Stimulated activated CD8-positive, alpha-beta memory T cell treated with anti-CD3 and anti-CD28 coated beads, Interleukin-4, amount 100 ng/mL, for 1 hour (primary cell): ENCODE data around the gene ZNF48.

Experiments used
- DNase-seq, 2 donors: peaks; one replicate each; pipeline ENCODE4 v3.0.0-alpha.2; 2020; ENCODE audit warnings: low read depth in 2 of 2, low spot score in 1 of 2

Gene ZNF48

GRCh38 chr16:30395155-30395991 lies at the start of gene ZNF48:
TSS of gene ZNF48 (plus strand) at chr16:30395420. CDS start at chr16:30395795, 375 bp downstream.
- DNase-seq = no peak

DNA sequence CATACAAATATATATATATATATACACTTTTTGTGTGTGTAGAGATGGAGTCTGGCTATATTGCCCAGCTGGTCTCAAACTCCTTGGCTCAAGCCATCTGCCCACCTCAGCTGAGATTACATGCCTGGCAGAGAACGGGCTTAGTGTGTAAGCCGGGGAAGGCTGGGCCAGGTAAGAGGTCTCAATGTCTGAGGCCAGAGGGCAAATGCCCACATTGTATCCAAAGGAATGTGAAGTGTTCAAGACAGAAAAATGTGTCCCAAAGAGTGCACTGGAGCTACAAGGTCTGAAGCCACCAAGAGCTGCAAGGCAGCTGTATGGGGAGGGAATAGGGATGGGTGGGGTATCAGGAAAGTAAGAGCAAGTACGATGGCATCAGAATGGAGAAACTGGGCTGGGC lies 48.9 kb upstream of the ZNF48 start:
- DNase-seq = no peak

DNA sequence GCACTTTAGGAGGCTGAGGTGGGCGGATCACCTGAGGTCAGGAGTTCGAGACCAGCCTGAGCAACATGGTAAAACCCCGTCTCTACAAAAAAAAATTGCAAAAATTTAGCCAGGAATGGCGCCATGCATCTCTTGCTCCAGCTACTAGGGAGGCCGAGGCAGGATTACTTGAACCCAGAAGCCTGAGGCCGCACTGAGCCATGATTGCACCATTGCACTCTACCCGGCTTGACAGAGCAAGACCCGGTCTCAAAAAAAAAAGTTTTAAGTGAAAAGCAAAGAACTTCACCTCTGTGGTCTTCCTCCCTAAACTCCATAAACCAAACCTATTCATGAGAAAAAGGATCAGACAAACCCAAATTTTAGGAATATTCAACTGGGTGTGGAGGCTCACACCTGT lies 47.1 kb upstream of the ZNF48 start:
- DNase-seq = no peak

DNA sequence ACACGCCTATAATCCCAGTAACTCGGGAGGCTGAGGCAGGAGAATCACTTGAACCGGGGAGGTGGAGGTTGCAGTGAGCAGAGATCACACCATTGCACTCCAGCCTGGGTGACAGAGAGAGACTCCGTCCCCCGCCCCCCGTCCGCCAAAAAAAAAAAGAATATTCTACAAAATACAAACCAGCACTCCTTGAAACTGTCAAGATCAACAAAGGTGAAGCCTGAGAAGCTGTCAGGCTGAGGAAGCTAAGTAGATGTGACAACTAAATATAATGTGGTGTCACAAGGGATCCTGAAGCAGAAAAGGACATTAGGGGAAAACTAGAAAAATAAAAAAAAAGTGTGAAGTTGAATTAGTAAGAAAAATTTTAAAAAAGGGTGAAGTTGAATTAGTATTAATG lies 46.3 kb upstream of the ZNF48 start:
- no peak for DNase-seq

DNA sequence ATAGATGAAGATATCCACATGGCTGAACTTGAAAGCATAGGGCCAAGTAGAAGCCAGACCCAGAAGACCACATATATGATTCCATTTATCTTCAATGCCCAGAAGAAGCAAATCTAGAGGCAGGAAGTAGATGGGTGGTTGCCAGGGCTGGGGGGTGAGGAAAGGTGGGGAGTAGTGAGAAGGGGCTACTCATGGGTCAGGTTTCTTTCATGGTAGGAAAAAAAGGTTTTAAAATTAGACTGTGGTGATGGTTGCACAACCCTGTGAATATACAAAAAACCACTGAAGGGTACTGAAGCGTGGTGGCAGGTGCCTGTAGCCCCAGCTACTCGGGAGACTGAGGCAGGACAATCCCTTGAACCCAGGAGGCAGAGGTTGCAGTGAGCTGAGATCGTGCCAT lies 45.5 kb upstream of the ZNF48 start:
- no peak for DNase-seq

DNA sequence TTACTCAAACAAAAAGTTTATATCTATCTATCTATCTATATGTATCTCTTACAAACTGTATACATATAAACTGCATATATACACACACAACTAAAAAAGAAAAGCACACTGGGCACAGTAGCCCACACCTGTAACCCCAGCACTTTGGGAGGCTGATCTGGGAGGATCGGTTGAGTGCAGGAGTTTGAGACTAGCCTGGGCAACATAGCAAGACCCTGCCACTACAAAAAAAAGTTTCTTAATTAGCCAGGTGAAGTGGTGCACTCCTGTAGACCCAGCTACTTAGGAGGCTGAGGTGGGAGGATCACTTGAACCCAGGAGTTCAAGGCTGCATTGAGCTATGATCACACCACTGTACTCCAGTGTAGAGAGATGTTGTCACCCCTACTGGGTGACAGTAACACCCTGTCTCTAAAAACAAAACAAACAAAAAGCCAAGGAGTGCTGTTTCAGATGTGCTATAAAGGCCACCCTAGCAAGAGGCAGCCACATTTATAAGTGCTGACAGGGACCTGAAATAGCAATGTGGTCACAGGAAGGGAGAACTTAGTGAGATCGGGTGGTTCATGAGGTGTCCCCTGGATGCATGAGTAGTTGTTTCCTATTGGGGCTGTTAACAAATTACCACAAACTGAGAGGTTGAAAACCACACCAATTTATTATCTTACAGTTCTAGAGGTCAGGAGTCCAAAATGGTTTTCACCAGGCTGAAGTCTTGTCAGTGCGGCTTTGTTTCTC lies 44.9 kb upstream of the ZNF48 start:
- no peak for DNase-seq

GRCh38 chr16:30351001-30351441 lies 44.2 kb upstream of the ZNF48 start:
- no peak for DNase-seq

GRCh38 chr16:30351586-30352419 lies 43.4 kb upstream of the ZNF48 start:
- no peak for DNase-seq

DNA sequence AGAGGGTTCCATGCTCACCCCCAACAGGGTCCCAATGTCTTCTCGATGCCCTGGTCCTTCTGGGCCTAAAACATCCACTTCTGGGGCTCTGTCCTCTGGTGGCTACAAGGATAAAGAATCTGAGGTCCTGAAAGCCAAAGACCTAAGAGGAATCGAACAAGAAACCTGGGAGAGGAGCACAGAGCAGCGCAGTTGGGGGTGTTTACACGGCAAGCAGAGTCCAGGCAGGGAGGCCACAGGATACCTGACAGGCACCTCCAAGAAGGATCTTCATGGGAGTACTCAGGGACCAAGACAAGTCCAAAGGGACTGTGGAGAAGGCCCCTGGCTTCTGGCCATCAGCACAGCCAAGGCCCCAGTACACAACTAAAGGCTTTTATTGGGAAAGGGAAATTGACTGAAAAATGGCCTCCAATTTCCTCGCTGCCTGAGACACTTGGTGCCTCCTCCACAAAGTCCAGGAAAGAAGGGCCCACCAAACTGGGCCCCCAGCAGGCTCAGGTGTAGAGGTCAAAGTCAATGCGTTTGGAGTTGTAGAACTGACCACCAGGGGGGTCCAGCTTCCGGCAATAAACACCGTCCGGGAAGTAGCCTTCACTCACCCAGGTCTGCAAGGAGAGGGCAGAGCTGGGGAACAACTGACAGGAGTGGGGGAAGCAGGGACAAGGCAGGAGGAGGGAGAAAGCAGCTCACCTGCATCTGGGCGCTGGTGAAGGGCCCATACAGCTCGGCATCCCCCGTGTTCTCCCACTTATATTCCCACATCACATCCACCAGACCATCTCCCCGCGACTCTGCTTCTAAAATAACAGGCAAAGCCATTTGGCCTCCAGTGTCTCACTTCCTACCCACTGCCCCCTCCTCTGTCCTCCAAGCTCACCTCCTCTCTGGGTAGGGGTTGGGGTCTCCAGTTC lies 42.5 kb upstream of the ZNF48 start:
- no peak for DNase-seq

DNA sequence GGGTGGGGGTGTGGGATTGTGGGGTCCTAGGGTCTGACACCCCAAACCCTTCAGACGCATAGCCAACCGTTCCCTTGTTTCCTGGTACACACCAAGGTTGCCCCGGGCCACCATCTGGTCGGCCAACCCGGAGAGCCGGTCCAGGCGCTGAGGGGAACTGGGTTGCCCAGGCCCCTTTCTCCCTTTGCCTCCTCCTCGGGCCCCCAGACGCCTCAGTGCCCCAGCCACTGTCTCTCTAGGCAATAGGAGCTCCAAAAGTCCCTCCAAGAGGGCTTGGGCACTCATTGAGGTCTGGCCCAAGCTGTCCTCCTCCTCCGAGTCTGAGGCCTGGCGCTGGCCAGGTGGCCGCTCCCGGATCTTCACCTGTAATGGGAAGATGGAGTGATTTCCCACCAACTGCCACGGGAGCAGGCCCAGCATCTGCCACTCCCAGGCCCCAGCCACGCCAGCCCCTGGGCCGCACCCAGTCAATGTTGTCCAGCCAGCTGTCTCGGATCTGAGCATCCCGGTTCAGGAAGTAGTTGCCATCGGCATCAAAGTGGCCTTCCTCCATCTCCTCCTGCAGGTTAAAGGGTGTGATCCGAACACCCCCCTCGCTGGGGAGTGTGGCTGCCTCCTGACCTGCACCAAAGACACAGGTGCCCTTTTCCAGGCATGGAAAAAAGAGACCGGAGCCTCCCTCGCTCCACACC lies 41.6 kb upstream of the ZNF48 start:
- DNase-seq = no peak

DNA sequence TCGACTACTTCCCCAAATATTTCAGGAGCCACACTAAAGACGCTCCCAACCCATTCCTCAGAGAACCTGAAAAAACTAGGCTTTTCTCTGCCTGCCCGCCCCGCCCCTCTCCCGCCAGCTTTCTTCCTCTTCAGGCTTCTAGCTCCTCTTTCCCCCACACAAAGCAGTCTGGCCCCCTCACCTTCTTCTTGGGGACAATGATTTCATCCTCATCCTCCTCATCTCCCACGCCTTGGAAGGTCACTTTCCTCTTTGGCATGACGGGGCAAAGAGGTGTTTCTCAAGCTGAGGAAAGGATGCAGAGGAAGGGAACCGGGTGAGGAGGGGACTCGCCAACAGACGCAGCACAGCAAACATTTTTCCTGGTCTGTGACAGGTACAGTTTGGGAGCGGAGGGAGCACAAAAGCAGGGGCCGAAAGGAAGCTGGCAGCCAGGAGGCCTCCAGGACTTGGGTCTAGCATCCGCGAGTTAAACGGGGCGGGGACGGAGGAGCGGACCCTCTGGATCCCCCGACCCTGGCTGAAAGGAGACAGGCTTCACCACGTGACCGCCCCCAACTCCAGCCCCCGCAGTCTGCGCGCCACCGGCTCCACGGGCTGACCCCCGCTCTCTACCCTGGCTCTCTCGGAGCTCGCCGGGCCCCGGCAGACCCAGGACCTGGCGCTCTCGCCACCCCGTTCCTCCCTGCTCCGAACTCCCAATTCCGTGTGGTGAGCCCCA lies 40.6 kb upstream of the ZNF48 start:
- DNase-seq = no peak

DNA sequence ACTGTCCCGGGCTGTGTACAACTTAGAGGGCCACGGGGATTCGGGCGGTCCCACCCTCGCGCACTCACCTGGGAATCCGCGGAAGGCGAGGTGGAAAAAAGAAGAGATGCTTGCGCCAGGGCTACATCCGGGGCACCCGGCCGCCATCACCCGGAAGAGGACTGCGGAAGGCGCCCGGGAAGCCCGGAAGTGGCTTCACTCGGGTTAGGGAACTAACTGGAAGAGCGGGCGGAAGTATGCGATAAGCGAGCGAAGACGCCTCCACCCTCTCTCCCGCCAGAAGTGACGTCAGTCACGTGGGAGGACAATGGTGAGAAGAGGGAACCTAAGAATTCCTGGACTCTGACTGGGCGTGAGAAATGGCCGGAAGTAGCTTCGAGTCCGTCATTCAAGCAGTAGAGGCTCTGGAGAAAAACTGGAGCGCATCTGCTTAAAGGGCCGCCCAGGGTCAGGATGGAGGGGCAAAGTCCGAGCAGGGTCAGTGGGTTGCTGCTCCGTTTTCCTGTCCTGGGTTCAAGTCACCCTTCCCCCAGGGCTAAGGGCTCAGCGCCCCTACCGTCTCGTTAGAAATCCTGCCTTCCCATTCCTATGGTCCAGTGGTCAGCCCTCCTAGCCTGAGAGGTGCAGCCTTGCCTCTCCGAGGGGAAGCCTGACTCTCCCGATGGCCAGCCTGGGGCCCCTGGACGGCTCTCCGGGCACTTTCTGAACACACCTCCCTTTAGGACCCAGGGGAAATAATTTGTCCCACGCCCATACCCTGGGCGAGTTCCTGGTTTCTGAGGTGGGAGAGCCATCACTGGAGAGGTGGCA lies 39.9 kb upstream of the ZNF48 start, which contains the start of gene CD2BP2:
TSS of gene CD2BP2 (minus strand) at position 165 of the 810 bp plus-strand sequence. CDS start 627 bp downstream, outside the sequence.
- DNase-seq = peak; percentile 56 to 77

DNA sequence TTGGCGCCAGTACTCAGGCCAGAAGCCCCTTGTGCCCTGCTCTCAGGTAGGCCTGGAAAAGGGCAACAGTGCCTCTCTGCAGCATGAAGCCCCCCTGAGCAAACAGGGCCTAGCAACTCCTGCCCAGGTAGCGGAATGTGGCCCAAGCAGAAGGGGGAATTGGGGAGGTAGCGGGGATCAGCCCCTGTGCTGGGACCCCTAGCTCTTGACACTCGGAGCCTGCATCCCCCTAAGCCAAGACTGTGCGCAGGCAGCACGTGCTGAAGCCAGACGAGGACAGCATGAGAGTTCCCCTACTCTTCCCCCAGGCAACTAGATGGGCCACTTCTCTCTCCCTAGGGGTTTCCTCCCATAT lies 39.3 kb upstream of the ZNF48 start:
- no peak for DNase-seq

DNA sequence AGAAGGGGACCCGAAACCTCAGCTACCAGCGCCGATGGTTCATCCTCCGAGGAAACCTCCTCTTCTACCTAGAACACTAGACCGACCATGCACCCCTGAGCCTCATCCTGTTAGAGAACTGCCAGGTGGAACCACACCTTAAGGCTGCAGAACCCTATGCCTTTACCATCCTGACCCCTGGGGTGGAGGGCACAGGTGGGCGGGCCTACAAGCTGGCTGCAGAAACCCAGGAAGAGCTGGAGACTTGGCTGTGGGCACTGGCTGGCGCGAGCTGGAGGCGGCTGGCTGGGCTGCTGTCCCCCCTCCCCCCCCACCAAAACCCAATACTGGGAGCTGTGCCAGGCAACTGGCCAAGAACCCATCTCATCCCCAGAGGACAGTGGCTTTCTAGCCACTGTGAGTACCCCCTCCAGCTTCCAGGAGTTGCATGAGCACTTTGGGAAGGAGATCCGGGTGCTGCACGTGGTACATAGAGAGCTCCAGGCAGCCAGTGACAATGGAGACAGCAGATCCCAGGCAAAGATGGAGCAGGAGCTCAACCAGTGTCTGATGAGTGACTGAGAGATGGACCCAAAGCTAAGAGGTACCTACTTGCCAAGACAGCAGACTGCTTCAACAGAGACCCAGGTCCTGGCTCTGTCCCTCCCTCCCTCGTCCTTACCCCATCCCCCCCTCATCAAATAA lies 38.7 kb upstream of the ZNF48 start:
- no peak for DNase-seq

GRCh38 chr16:30357085-30357714 lies 38.0 kb upstream of the ZNF48 start:
- DNase-seq = no peak

DNA sequence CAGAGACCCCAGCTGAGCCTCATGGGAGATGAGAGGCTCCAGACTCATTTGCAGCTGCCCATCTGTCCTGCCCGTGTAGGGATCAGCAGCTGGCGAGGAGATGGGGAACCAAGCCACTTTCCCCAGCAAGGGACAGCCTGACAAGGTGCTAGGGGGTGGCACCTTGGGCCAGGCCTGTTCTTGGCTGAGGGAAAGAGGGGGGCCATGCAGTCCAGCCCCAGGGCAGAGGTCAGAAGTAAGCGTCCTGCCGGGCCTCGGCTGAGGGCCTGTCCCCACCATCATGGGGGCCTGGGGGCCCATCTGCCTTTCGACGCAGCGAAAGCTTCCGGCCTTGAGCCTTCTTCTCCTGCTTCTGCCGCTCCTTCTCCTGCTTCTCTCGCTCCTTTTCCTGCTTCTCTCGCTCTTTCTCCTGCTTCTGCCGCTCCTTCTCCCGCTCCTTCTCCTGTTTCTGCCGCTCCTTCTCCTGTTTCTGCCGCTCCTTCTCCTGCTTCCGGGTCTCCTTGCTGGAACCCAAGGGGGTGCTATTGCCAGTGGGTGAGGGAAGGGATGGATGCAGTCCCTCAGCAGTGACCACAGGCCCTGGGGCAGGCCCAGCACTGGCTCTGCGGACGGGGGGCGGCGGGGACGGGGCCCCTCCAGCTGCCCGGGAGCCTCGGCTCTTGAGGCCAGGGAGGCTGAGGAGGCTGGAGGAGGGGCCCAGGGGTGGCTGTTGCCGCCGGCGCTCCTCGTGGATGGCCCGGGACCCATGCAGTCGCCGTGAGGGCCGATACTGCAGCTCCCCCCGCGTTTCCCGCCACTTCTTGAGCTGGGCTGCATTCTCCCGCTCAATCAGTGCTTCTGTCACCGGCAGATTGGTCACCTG lies 37.3 kb upstream of the ZNF48 start:
- DNase-seq = no peak
